ENCODE data around the gene GRN. TPM values are rescaled to one million over a fixed set of nuclear protein-coding genes. Genes with fewer than 3 reads are reported as not detected.

The GRN gene
- total and polyA plus RNA-seq, 9 of the 15 experiments (the other 6 are each of a cell fraction or from before 2014, with no cell fraction given): 5.4 to 75.3 (median 20.7) TPM

GRCh38 chr17:44350733-44351226 lies 5.7 kb downstream of the GRN start (continued):
- TF ChIP-seq MTA2 (IDR thresholded peaks at IDR 0.05; ENCODE audit: low read depth) (no peak), CHCHD3 (CRISPR knock-in tag; IDR thresholded peaks at IDR 0.05) (no peak), IFI16 (CRISPR knock-in tag; IDR thresholded peaks at IDR 0.05) (no peak), NFIX (CRISPR knock-in tag; IDR thresholded peaks at IDR 0.05; ENCODE audit: low read depth) (no peak), CBX8 (IDR thresholded peaks at IDR 0.05; ENCODE audit: borderline replicate concordance, extremely low read depth, low read depth, low read length, poor library complexity, severe bottlenecking) (no peak), ELF4 (CRISPR knock-in tag; IDR thresholded peaks at IDR 0.05) (no peak), ZNF561 (CRISPR knock-in tag; conservative IDR thresholded peaks at IDR 0.05) (no peak), ATF3 (IDR thresholded peaks at IDR 0.05) (no peak), ATF3 (CRISPR knock-in tag; conservative IDR thresholded peaks at IDR 0.05) (no peak), KLF16 (IDR thresholded peaks at IDR 0.05) (peak; percentile 8; the same call in 1 of the 2 replicates), GTF2E2 (tag; IDR thresholded peaks at IDR 0.05) (no peak), OTX1 (CRISPR knock-in tag; IDR thresholded peaks at IDR 0.05) (no peak), RREB1 (CRISPR knock-in tag; IDR thresholded peaks at IDR 0.05) (0 out of 2 replicates have a peak, but pooled peaks have one; percentile 37), ZBTB11 (CRISPR knock-in tag; IDR thresholded peaks at IDR 0.05) (no peak), TFAP4 (CRISPR knock-in tag; IDR thresholded peaks at IDR 0.05; ENCODE audit: borderline replicate concordance) (peak; percentile 49; the same call in 1 of the 2 replicates), FOSL1 (tag; conservative IDR thresholded peaks at IDR 0.05) (no peak), ZNF24 (IDR thresholded peaks at IDR 0.05) (no peak)

Measured in K562 (cell line).